MM.1S (cell line): Measurements from ENCODE around the gene MOGAT1.

ENCODE experiments used
- EZH2 ChIP-seq: fragments of 300-600 bp; sonication (generic); optimal IDR thresholded peaks from 2 replicates; pipeline ENCODE3; 2017; ENCODE audit warnings: low read depth, mild to moderate bottlenecking, antibody characterized with exemption, low read length, mixed read lengths
- EZH2phosphoT487 ChIP-seq: fragments of 300-600 bp; sonication (generic); IDR thresholded peaks from 2 replicates; pipeline ENCODE4 v1.6.1; 2018; ENCODE audit warnings: antibody characterized with exemption, low read length
- TF ChIP-seq, protein P1 (sequence below): fragments of 300-600 bp; sonication (generic); IDR thresholded peaks from 2 replicates; pipeline ENCODE4 v1.5.1; 2016; ENCODE audit warnings: antibody characterized with exemption, low read length, mixed read lengths

DNA sequence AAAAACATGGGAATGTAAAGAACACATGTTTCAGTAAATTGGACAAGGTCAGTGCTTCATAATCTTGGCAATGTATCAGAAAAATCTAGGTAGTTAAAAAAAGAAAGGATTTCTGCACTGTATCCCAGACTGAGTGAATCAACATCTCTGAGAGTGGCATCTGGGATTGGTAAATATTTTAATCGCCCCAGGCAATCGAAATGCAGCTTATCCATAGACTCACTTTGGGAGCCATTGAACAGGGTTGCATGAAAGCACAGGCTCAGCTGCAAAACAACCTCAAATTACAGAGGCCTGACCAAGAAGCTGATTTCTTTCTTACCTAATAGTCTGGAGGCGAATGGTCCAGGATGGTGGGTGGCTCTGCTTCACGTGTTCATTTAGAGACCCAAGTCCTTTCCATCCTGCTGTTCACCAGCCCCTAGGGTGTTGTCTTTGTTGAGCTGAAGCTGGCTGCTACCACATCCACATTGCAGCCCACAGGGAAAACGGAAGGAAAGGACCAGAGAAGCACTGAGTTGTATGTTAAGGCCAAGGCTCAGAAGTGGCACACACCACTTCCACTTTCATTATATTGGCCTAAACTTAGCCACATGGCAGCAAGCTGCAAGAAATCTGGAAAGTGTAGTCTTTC is 59.0 kb downstream of the MOGAT1 start:
- TF ChIP-seq, protein P1, sequence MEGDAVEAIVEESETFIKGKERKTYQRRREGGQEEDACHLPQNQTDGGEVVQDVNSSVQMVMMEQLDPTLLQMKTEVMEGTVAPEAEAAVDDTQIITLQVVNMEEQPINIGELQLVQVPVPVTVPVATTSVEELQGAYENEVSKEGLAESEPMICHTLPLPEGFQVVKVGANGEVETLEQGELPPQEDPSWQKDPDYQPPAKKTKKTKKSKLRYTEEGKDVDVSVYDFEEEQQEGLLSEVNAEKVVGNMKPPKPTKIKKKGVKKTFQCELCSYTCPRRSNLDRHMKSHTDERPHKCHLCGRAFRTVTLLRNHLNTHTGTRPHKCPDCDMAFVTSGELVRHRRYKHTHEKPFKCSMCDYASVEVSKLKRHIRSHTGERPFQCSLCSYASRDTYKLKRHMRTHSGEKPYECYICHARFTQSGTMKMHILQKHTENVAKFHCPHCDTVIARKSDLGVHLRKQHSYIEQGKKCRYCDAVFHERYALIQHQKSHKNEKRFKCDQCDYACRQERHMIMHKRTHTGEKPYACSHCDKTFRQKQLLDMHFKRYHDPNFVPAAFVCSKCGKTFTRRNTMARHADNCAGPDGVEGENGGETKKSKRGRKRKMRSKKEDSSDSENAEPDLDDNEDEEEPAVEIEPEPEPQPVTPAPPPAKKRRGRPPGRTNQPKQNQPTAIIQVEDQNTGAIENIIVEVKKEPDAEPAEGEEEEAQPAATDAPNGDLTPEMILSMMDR, result no peak
- TF ChIP-seq EZH2, result no peak
- no peak for TF ChIP-seq EZH2phosphoT487
